Activated naive CD4-positive, alpha-beta T cell treated with anti-CD3 and anti-CD28 coated beads, Interleukin-2, amount 10 ng/mL, durations not matched to agents 5 hours and 36 hours (primary cell): ENCODE results near the gene S100P. TPM values are rescaled to one million over a fixed set of nuclear protein-coding genes. Genes with fewer than 3 reads are reported as not detected.

ENCODE experiments used
- total RNA-seq, 2 experiments: library from RNA; stranded (reverse); gene quantifications; one replicate each; pipeline ENCODE4 v1.2.3, GENCODE V29; 2021

S100P gene
- total RNA-seq: 1 to 10 TPM; 8.9 to 9.9 TPM

DNA sequence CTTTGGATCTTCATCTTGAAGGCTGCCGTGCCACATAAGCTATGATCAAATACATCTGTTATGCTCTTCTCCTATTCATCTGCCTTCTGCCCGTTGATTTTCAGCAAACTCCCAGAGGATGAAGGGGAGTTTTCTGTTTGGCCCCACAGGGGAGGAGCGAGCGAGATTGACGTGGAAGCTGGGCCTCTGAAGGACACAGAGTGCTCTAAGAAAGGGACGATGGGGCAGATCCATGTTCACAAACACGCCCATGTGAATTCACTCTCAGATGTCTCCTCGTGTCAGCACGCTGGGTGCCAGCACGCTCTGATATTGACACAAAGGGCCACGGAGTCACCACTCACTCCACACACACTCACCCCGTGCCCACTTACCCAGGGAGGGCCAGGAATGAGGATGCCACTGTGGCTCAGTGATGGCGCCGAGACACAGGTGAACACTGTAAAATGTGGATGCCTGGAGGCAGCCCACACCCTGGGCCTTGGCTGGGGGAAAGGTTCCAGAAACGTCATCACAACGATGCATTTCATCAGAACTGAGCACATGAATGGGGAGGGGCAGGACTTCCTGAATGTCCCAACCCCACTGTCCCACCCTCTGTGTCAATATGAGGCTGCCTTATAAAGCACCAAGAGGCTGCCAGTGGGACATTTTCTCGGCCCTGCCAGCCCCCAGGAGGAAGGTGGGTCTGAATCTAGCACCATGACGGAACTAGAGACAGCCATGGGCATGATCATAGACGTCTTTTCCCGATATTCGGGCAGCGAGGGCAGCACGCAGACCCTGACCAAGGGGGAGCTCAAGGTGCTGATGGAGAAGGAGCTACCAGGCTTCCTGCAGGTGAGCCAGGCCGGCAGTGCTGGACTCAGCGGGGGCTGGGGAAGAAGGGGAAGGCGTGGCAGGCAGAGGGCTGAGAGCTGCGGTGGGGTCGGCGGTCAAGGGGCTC lies at the start of gene S100P:
TSS of gene S100P (plus strand) at position 648 of the 946 bp plus-strand sequence. CDS start at position 703, 55 bp downstream.

DNA sequence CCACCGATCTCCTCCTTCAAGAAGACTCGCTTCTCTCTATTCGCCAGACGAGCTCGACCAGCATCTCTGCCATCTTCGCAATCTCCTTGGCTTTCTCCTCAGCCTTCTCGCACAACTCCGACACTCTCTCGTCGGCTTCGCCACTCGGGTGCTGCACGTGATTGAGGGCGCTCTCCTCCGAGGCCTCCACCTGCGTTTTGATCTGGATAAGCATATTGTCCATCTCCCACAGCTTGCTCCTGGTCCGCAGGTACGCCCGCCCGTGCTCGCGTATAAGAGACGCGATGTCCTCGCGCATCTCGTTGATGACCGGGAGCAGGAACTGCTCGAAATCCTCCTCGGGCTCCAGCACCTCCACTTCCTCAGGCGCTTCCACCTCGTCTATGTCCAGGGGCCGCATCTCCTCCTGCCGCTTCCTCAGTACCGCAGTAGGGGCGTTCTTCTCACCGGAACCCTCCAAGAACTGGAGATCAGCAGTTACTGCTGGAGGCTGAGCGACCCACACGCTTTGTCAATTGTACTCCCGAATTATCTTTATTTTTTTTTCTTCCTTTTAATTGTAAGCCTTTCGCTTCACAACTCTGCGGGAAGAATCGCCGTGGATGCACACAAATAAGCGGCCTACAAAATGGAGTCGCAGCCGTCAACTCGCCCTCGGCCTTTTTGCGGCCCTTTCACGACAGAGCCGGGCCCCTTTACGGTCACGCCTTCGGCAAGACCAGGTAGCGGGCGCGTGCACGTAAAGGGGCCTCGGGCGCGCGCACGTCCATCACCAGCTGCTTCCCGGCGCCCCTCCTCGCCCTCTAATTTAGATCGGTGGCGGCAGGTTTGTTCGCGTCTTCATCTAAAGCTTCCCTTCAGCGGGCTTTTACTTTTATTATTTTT lies 15.8 kb downstream of the S100P start, which contains the start of gene MRFAP1L1:
TSS of gene MRFAP1L1 (minus strand) at position 636 of the 885 bp plus-strand sequence. CDS start at position 400, 236 bp downstream.

DNA sequence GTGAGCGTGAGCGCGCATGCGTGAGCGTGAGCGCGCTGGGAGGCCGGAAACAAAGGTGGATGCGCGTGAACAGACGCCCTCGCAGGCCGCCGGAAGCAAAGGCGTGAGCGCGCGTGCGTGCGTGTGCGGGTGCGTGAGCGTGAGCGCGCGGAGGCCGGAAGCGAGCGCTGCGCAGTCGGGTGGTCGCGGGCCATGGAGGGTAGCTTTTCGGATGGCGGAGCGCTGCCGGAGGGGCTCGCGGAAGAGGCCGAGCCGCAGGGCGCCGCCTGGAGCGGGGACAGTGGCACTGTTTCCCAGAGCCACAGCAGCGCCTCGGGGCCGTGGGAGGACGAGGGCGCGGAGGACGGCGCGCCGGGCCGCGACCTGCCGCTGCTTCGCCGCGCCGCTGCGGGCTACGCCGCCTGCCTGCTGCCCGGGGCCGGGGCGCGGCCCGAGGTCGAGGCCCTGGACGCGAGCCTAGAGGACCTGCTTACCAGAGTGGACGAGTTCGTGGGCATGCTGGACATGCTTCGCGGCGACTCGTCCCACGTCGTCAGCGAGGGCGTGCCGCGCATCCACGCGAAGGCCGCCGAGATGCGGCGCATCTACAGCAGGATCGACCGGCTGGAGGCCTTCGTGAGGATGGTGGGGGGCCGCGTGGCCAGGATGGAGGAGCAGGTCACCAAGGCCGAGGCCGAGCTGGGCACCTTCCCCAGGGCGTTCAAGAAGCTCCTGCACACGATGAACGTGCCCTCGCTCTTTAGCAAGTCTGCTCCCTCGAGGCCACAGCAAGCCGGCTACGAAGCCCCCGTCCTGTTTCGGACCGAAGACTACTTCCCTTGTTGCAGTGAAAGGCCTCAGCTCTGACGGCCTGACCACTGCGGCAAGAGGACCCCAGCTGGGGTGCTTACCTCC lies 22.6 kb downstream of the S100P start, which contains the start of gene BLOC1S4:
TSS of gene BLOC1S4 (plus strand) at position 157 of the 894 bp plus-strand sequence. CDS start at position 193, 36 bp downstream.

Other genes starting within 250 kb of the S100P start
- not detected for gene PPP2R2C, start 221.3 kb upstream of the S100P start, total RNA-seq
- gene MAN2B2, start 118.7 kb upstream of the S100P start, total RNA-seq: 10 to 100 TPM; 31.3 to 32.5 TPM
- 100 to 1,000 TPM; 121 TPM for gene MRFAP1, start 53.2 kb upstream of the S100P start, total RNA-seq
- 10 to 100 TPM; 73.1 to 75.4 TPM for gene MRFAP1L1, start 16.0 kb downstream of the S100P start, total RNA-seq
- gene BLOC1S4, start 22.3 kb downstream of the S100P start, total RNA-seq: 10 to 100 TPM; 21.8 to 22.1 TPM
- 10 to 100 TPM; 17.4 to 17.6 TPM for gene KIAA0232, start 88.8 kb downstream of the S100P start, total RNA-seq
- gene TBC1D14, start 215.9 kb downstream of the S100P start, total RNA-seq: 10 to 100 TPM; 53.1 to 53.5 TPM